Transverse colon (tissue), 4 donors: ENCODE results near the gene ORC2.

Experiments used
- CTCF ChIP-seq, 5 experiments: fragments of 200-600 bp in 3 of 5; fragments of 450-650 bp in 2 of 5; sonication (generic) in 3 of 5; IDR thresholded peaks; 1 replicate in 2 of 5; 2 replicates in 3 of 5; pipeline ENCODE4 v1.5.1; 2016 to 2017; ENCODE audit warnings: antibody characterized with exemption in 5 of 5, inconsistent platforms in 3 of 5, mild to moderate bottlenecking in 2 of 5, moderate library complexity in 1 of 5
- EP300 ChIP-seq: sonication (generic); formaldehyde crosslinking; IDR thresholded peaks from one replicate; pipeline ENCODE4 v1.6.1; 2017; ENCODE audit warnings: antibody characterized with exemption, low read depth
- POLR2A ChIP-seq: fragments of 450-650 bp; IDR thresholded peaks from one replicate; pipeline ENCODE4 v1.6.1; 2016; ENCODE audit warnings: antibody characterized with exemption, mild to moderate bottlenecking, moderate library complexity
- POLR2AphosphoS5 ChIP-seq, 3 donors: sonication (generic); formaldehyde crosslinking; IDR thresholded peaks; one replicate each; pipeline ENCODE4 v1.6.1; 2016; ENCODE audit warnings: antibody characterized with exemption in 3 of 3

DNA sequence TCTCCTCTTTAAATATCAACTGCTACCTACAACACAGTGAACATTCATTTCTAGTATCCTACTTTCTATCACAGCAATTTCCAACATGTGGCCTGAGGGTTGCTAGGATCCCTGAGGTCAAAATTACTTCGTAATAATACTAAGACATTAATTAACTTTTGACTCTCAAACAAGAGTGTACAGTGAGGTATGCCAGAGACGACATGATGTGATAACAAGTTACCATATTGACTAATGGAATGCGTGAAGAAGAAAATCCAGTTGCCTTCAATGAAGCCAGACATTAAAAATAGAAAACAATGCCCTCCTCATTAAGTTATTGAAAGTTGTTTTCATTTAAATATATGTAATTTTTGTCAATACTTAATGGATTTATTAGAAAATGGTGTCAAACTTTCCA, 13.1 kb downstream of the ORC2 start:
- TF ChIP-seq POLR2AphosphoS5 (IDR thresholded peaks at IDR 0.05) (no peak), CTCF (IDR thresholded peaks at IDR 0.05) (no peak), POLR2A (no peak), EP300 (no peak)
